ENCODE data around the gene EPHA10.
A peak's percentile ranks its signal among the peaks of the same experiment; 100 is the strongest.

DNA sequence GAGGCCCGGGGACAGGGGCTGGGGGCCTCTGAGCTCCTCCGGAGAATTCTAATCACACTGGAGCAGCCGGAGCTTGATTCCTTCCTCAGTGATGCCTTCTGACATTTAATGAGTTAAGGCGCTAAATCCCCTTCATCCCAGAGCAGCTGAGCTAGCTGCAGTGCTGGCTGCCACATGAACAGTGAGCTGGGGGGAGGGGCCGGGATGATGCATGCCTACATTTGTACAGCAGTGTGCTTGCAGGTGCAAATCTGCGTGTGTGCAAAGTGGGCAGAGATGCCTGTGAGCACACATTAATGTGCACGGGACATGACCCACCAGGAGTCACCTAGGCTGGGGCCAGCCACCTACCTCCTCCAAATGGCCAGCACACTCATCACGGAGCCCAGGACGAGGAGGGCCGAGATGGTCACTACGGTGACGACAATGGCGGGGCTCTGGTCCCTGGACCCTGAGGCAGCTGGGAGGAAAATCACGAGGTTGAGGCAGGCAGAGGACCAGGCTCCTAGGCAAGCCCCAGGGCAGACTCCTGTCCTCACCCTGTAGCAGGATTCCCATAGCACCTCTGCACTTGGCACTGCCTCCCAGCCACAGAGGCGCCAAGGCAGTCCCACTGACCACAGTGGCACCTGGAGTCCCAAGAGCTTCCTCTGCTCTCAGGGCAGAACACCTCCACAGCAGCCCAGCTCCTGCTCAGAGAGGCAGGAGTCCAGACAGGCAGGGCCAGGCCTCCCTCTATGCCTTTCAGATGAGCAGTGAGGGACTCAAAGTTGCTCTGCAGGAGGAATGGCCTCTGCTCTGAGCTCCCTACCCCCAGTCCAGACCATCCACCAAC, 38.0 kb downstream of the EPHA10 start:
- peak; percentile 66 for TF ChIP-seq SMC3 (conservative IDR thresholded peaks at IDR 0.05; ENCODE audit: poor library complexity)
- TF ChIP-seq TAF1 (IDR thresholded peaks at IDR 0.05; ENCODE audit: low read depth), result peak; percentile 96
- TF ChIP-seq, protein P1, sequence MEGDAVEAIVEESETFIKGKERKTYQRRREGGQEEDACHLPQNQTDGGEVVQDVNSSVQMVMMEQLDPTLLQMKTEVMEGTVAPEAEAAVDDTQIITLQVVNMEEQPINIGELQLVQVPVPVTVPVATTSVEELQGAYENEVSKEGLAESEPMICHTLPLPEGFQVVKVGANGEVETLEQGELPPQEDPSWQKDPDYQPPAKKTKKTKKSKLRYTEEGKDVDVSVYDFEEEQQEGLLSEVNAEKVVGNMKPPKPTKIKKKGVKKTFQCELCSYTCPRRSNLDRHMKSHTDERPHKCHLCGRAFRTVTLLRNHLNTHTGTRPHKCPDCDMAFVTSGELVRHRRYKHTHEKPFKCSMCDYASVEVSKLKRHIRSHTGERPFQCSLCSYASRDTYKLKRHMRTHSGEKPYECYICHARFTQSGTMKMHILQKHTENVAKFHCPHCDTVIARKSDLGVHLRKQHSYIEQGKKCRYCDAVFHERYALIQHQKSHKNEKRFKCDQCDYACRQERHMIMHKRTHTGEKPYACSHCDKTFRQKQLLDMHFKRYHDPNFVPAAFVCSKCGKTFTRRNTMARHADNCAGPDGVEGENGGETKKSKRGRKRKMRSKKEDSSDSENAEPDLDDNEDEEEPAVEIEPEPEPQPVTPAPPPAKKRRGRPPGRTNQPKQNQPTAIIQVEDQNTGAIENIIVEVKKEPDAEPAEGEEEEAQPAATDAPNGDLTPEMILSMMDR (IDR thresholded peaks at IDR 0.05; ENCODE audit: poor library complexity, severe bottlenecking), result no peak
- TF ChIP-seq POLR2AphosphoS5 (IDR thresholded peaks at IDR 0.05), result peak; percentile 74
